Measurements from ENCODE around the gene AUH.

The AUH gene

GRCh38 chr9:91279296-91280204 lies 82.2 kb downstream of the AUH start:
- H3K4me1 ChIP-seq (ENCODE audit: low read length): no peaks in the 10 kb centered on the region
- no peak overlapping the region for H3K9ac ChIP-seq (ENCODE audit: low read length)
- H3K4me3 ChIP-seq (ENCODE audit: low read length): no peak overlapping the region
- TF ChIP-seq CTCF (IDR thresholded peaks at IDR 0.05; ENCODE audit: low read depth, low read length) (no peak), EZH2phosphoT487 (IDR thresholded peaks at IDR 0.05; ENCODE audit: low read depth) (no peak)
- no peak overlapping the region for H2AFZ ChIP-seq (ENCODE audit: low read depth, low read length)
- no peaks in the 10 kb centered on the region for H3K36me3 ChIP-seq (replicated peaks; ENCODE audit: low read depth, low read length)
- no peaks in the 10 kb centered on the region for H3K27me3 ChIP-seq (ENCODE audit: low read depth, low read length)
- no peak overlapping the region for H3K27ac ChIP-seq (ENCODE audit: low read length)
- H4K20me1 ChIP-seq (ENCODE audit: insufficient read depth, low read length): no peaks in the 10 kb centered on the region
- H3K4me2 ChIP-seq (ENCODE audit: low read length): no peak overlapping the region
- no peaks in the 10 kb centered on the region for H3K9me3 ChIP-seq (ENCODE audit: insufficient read depth, low read length)
- H3K79me2 ChIP-seq (ENCODE audit: low read length): no peaks in the 10 kb centered on the region

GRCh38 chr9:91276513-91276912 lies 85.2 kb downstream of the AUH start:
- no peak overlapping the region for H3K9ac ChIP-seq (ENCODE audit: low read length)
- no peak overlapping the region for H2AFZ ChIP-seq (ENCODE audit: low read depth, low read length)
- no peak overlapping the region for H3K4me3 ChIP-seq (ENCODE audit: low read length)
- H3K79me2 ChIP-seq (ENCODE audit: low read length): no peaks in the 10 kb centered on the region
- no peaks in the 10 kb centered on the region for H3K9me3 ChIP-seq (ENCODE audit: insufficient read depth, low read length)
- no peak overlapping the region for H3K27ac ChIP-seq (ENCODE audit: low read length)
- no peaks in the 10 kb centered on the region for H4K20me1 ChIP-seq (ENCODE audit: insufficient read depth, low read length)
- no peak overlapping the region for H3K4me2 ChIP-seq (ENCODE audit: low read length)
- TF ChIP-seq CTCF (IDR thresholded peaks at IDR 0.05; ENCODE audit: low read depth, low read length) (no peak), EZH2phosphoT487 (IDR thresholded peaks at IDR 0.05; ENCODE audit: low read depth) (no peak)
- H3K4me1 ChIP-seq (ENCODE audit: low read length): peaks cover 6% of the 10 kb centered on the region; the same call in 1 of the 2 replicates
- no peaks in the 10 kb centered on the region for H3K27me3 ChIP-seq (ENCODE audit: low read depth, low read length)
- no peaks in the 10 kb centered on the region for H3K36me3 ChIP-seq (replicated peaks; ENCODE audit: low read depth, low read length)

GRCh38 chr9:91275655-91276054 lies 86.1 kb downstream of the AUH start:
- Histone ChIP-seq H3K9ac (ENCODE audit: low read length) (no peak overlapping the region), H3K4me2 (ENCODE audit: low read length) (no peak overlapping the region), H3K36me3 (replicated peaks; ENCODE audit: low read depth, low read length) (no peaks in the 10 kb centered on the region), H3K27me3 (ENCODE audit: low read depth, low read length) (no peaks in the 10 kb centered on the region), H3K4me3 (ENCODE audit: low read length) (no peak overlapping the region), H4K20me1 (ENCODE audit: insufficient read depth, low read length) (no peaks in the 10 kb centered on the region), H3K27ac (ENCODE audit: low read length) (no peak overlapping the region), H2AFZ (ENCODE audit: low read depth, low read length) (no peak overlapping the region), H3K9me3 (ENCODE audit: insufficient read depth, low read length) (no peaks in the 10 kb centered on the region), H3K4me1 (ENCODE audit: low read length) (peaks cover 6% of the 10 kb centered on the region; the same call in 1 of the 2 replicates), H3K79me2 (ENCODE audit: low read length) (no peaks in the 10 kb centered on the region)
- no peak for TF ChIP-seq EZH2phosphoT487 (IDR thresholded peaks at IDR 0.05; ENCODE audit: low read depth)
- TF ChIP-seq CTCF (IDR thresholded peaks at IDR 0.05; ENCODE audit: low read depth, low read length): no peak

- H3K4me3 ChIP-seq (ENCODE audit: low read length): no peak overlapping the region
- no peaks in the 10 kb centered on the region for H3K9me3 ChIP-seq (ENCODE audit: insufficient read depth, low read length)
- H2AFZ ChIP-seq (ENCODE audit: low read depth, low read length): no peak overlapping the region
- no peaks in the 10 kb centered on the region for H3K79me2 ChIP-seq (ENCODE audit: low read length)
- no peaks in the 10 kb centered on the region for H4K20me1 ChIP-seq (ENCODE audit: insufficient read depth, low read length)
- H3K4me1 ChIP-seq (ENCODE audit: low read length): peaks cover 6% of the 10 kb centered on the region; the same call in 1 of the 2 replicates
- TF ChIP-seq CTCF (IDR thresholded peaks at IDR 0.05; ENCODE audit: low read depth, low read length) (no peak), EZH2phosphoT487 (IDR thresholded peaks at IDR 0.05; ENCODE audit: low read depth) (no peak)
- no peaks in the 10 kb centered on the region for H3K36me3 ChIP-seq (replicated peaks; ENCODE audit: low read depth, low read length)
- no peak overlapping the region for H3K27ac ChIP-seq (ENCODE audit: low read length)
- no peak overlapping the region for H3K4me2 ChIP-seq (ENCODE audit: low read length)
- H3K9ac ChIP-seq (ENCODE audit: low read length): no peak overlapping the region
- H3K27me3 ChIP-seq (ENCODE audit: low read depth, low read length): no peaks in the 10 kb centered on the region
Observed at GRCh38 chr9:91274949-91275492, 86.7 kb downstream of the AUH start.
